OCI-LY7 (cell line): ENCODE data around the gene RRAD. TPM values are rescaled to one million over a fixed set of nuclear protein-coding genes. Genes with fewer than 3 reads are reported as not detected.

Source experiments
- BruUV-seq: library from RNA; stranded (reverse); fragments of 400-500 nt; replicated peaks from 2 replicates; lab custom pipeline; 2021; lab: Mats Ljungman, UMichigan
- CTCF ChIA-PET: fragments of 300-600 bp; sonication (Branson Sonifier 250); formaldehyde crosslinking; loops from one replicate; lab custom pipeline; 2022; ENCODE audit warnings: antibody characterized with exemption; ENCODE audit not compliant: unreplicated experiment; lab: Charles Lee
- POLR2A ChIA-PET: fragments of 300-600 bp; sonication (Branson Sonifier 250); formaldehyde crosslinking; loops from one replicate; lab custom pipeline; 2022; ENCODE audit warnings: antibody characterized with exemption; lab: Charles Lee
- DNase-seq: peaks from one replicate; pipeline ENCODE4 v3.0.0-alpha.2; 2015; ENCODE audit warnings: low spot score
- H2AFZ ChIP-seq: fragments of 200-600 bp; sonication (generic), shearing (Covaris generic); 2 replicates; pipeline ENCODE4 v1.6.1; 2014; ENCODE audit warnings: mild to moderate bottlenecking, antibody characterized with exemption, low read length, moderate library complexity
- H3K27ac ChIP-seq: fragments of 200-600 bp; sonication (generic); 2 replicates; pipeline ENCODE4 v1.5.1; 2014; ENCODE audit warnings: mixed run types, low read depth, mild to moderate bottlenecking, moderate library complexity, low read length, inconsistent platforms; ENCODE audit not compliant: poor library complexity, severe bottlenecking
- H3K36me3 ChIP-seq: fragments of 200-600 bp; sonication (generic); 2 replicates; pipeline ENCODE4 v1.6.1; 2014; ENCODE audit warnings: mild to moderate bottlenecking, antibody characterized with exemption, low read length, moderate library complexity, mixed read lengths; ENCODE audit not compliant: insufficient read depth
- H3K4me1 ChIP-seq: fragments of 200-600 bp; sonication (generic); 2 replicates; pipeline ENCODE4 v1.5.1; 2014; ENCODE audit warnings: mild to moderate bottlenecking, low read length; ENCODE audit not compliant: insufficient read depth, poor library complexity, severe bottlenecking
- H3K4me2 ChIP-seq: fragments of 200-600 bp; sonication (generic); 2 replicates; pipeline ENCODE4 v1.6.1; 2014; ENCODE audit warnings: mild to moderate bottlenecking, low read length
- H3K4me3 ChIP-seq: fragments of 200-600 bp; sonication (generic); 2 replicates; pipeline ENCODE4 v1.5.1; 2014; ENCODE audit warnings: mild to moderate bottlenecking, low read depth, low read length; ENCODE audit not compliant: poor library complexity, severe bottlenecking
- H3K79me2 ChIP-seq: fragments of 200-600 bp; sonication (generic); 2 replicates; pipeline ENCODE4 v1.6.1; 2016; ENCODE audit warnings: low read depth, mild to moderate bottlenecking, low read length, moderate library complexity, mixed read lengths; ENCODE audit not compliant: insufficient read depth
- H3K9me2 ChIP-seq: fragments of 200-600 bp; sonication (generic); 2 replicates; pipeline ENCODE4 v1.6.1; 2016; ENCODE audit warnings: mild to moderate bottlenecking, low read length, mixed read lengths; ENCODE audit not compliant: insufficient read depth
- H3K9me3 ChIP-seq: fragments of 200-600 bp; sonication (generic); 2 replicates; pipeline ENCODE4 v1.6.1; 2014; ENCODE audit warnings: mild to moderate bottlenecking, mixed run types, low read length, mixed read lengths
- H4K20me1 ChIP-seq: fragments of 200-600 bp; sonication (generic); 2 replicates; pipeline ENCODE4 v1.6.1; 2014; ENCODE audit warnings: mild to moderate bottlenecking, antibody characterized with exemption, low read length, moderate library complexity, mixed read lengths; ENCODE audit not compliant: insufficient read depth
- EZH2phosphoT487 ChIP-seq: fragments of 200-600 bp; sonication (generic); IDR thresholded peaks from 2 replicates; pipeline ENCODE4 v1.6.1; 2018; ENCODE audit warnings: low read depth, borderline replicate concordance, mild to moderate bottlenecking, mixed run types, antibody characterized with exemption, low read length, moderate library complexity, mixed read lengths
- intact Hi-C: fragments of 100-400 bp; cut with micrococcal nuclease; formaldehyde crosslinking; loops from one replicate; pipeline ENCODE4 v1.10.0; 2022; ENCODE audit not compliant: unreplicated experiment
- total RNA-seq, 2 experiments: library from RNA; depleted of rRNA in 1 of 2; stranded (reverse); fragments of >200 nt in 1 of 2; shearing (Covaris generic) in 1 of 2; gene quantifications; 2 replicates each; pipeline ENCODE4 v1.2.3, GENCODE V29; 2014 to 2022
- TF ChIP-seq, protein P1 (sequence below): fragments of 200-600 bp; sonication (generic); conservative IDR thresholded peaks from 2 replicates; pipeline ENCODE4 v1.5.1; 2014; ENCODE audit warnings: mild to moderate bottlenecking, antibody characterized with exemption, low read length, moderate library complexity, mixed read lengths

RRAD gene
- total RNA-seq, 2 experiments from 2014 or later = 0.09 TPM; not detected in 1

DNA sequence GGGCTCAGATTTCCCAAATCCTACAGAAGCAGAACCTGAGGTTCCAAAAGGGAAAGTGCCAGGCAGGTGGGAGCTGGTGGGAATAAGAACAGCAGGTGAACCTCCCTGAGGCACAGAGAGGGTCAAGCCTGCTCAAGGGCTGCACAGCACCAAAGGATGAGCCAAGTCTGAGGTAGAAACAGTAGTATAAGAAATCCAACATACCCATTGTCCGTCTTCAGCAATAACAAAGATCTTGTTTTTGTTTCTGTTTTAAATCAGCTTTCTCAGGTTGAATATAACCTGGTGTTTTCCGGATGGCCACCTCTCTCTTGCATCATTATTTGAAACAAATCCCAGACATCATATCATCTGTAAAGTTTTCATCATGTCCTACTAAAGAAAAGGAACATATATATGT lies 25.1 kb upstream of the RRAD start:
- Histone ChIP-seq H3K4me3 (no peak overlapping the region), H3K9me3 (no peaks in the 10 kb centered on the region), H3K4me2 (no peak overlapping the region), H3K36me3 (no peaks in the 10 kb centered on the region), H3K27ac (no peak overlapping the region), H3K79me2 (no peaks in the 10 kb centered on the region), H3K4me1 (peaks cover 5% of the 10 kb centered on the region), H3K9me2 (no peaks in the 10 kb centered on the region), H2AFZ (no peak overlapping the region), H4K20me1 (no peaks in the 10 kb centered on the region)
- intact Hi-C loops = loop anchor here (5.0 kb wide), 1 partner anchor 53 kb away; no protein-coding TSS in a partner anchor
- DNase-seq = no peak
- CTCF ChIA-PET = no interaction called here
- TF ChIP-seq, protein P1, sequence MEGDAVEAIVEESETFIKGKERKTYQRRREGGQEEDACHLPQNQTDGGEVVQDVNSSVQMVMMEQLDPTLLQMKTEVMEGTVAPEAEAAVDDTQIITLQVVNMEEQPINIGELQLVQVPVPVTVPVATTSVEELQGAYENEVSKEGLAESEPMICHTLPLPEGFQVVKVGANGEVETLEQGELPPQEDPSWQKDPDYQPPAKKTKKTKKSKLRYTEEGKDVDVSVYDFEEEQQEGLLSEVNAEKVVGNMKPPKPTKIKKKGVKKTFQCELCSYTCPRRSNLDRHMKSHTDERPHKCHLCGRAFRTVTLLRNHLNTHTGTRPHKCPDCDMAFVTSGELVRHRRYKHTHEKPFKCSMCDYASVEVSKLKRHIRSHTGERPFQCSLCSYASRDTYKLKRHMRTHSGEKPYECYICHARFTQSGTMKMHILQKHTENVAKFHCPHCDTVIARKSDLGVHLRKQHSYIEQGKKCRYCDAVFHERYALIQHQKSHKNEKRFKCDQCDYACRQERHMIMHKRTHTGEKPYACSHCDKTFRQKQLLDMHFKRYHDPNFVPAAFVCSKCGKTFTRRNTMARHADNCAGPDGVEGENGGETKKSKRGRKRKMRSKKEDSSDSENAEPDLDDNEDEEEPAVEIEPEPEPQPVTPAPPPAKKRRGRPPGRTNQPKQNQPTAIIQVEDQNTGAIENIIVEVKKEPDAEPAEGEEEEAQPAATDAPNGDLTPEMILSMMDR = no peak
- TF ChIP-seq EZH2phosphoT487 = no peak
- no TSS peak for BruUV-seq
- POLR2A ChIA-PET = no interaction called here

DNA sequence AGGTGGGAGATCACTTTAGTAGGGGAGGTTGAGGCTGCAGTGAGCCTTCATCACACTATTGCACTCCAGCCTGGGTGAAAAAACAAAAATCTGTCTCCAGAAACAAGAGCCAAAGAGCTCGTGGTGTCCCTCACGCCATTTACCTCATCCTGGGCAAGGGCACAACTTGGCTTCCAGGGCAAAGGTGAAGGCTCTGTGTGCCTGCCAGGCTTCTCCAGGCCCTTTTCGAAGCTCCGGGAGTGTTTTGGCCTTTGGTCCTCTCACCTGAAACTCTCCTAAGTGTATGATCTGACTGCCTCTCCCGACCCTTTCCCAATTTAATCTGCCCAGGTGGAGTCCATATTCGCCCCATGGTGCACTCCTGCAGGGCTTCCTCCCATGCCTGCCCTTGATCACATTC lies 24.1 kb upstream of the RRAD start:
- H3K4me2 ChIP-seq = no peak overlapping the region
- no peaks in the 10 kb centered on the region for H3K9me2 ChIP-seq
- ChIA-PET POLR2A (interaction anchor here (0.7 kb wide), 1 partner anchor 64 kb away, joined by 4 read pairs; no protein-coding TSS in a partner anchor), CTCF (no interaction called here)
- no peaks in the 10 kb centered on the region for H3K79me2 ChIP-seq
- peaks cover 5% of the 10 kb centered on the region for H3K4me1 ChIP-seq
- DNase-seq = no peak
- H4K20me1 ChIP-seq = no peaks in the 10 kb centered on the region
- intact Hi-C loops = no loop called here
- no peak overlapping the region for H3K4me3 ChIP-seq
- BruUV-seq = no TSS peak
- TF ChIP-seq, protein P1 = no peak
- TF ChIP-seq EZH2phosphoT487 = no peak
- no peak overlapping the region for H2AFZ ChIP-seq
- H3K36me3 ChIP-seq = no peaks in the 10 kb centered on the region
- no peaks in the 10 kb centered on the region for H3K9me3 ChIP-seq
- no peak overlapping the region for H3K27ac ChIP-seq

DNA sequence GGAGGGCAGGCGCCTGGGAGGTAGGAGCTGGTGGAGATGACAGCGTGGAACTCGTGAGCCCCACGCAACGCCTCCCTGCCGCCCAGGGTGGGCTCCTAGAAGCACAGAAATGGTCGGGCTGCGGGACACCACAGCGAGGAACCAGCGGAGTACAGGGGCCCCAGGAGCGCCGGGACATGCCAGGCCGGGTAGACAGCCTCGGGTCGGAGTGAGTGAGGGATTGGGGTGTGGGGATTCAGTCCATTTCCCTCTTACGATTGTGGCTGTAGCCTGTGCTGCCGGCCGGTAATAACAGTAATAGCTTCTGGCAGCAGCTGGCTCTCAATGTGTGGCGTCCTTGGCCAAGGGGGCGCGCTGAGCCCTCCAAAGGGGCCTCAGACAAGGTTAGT lies 23.5 kb upstream of the RRAD start:
- POLR2A ChIA-PET = no interaction called here
- intact Hi-C loops = no loop called here
- H3K4me3 ChIP-seq = no peak overlapping the region

More for the DNA sequence above, 23.5 kb upstream of the RRAD start:
- DNase-seq = no peak
- Histone ChIP-seq H3K4me2 (no peak overlapping the region), H3K4me1 (peaks cover 5% of the 10 kb centered on the region), H3K79me2 (no peaks in the 10 kb centered on the region), H3K36me3 (no peaks in the 10 kb centered on the region), H2AFZ (no peak overlapping the region), H3K9me2 (no peaks in the 10 kb centered on the region), H3K27ac (no peak overlapping the region), H3K9me3 (no peaks in the 10 kb centered on the region), H4K20me1 (no peaks in the 10 kb centered on the region)
- BruUV-seq = no TSS peak
- TF ChIP-seq, protein P1 = no peak
- no peak for TF ChIP-seq EZH2phosphoT487
- CTCF ChIA-PET = no interaction called here
